22Rv1 (cell line): ENCODE data around the gene RPL18A.

Experiments used
- H3K27ac ChIP-seq: fragments of 450-650 bp; 2 replicates; pipeline ENCODE4 v1.5.1; 2017
- CTCF ChIP-seq: fragments of 450-650 bp; IDR thresholded peaks from 2 replicates; pipeline ENCODE4 v1.5.1; 2017; ENCODE audit warnings: mild to moderate bottlenecking
- ZFX ChIP-seq: fragments of 450-650 bp; IDR thresholded peaks from 2 replicates; pipeline ENCODE4 v1.6.1; 2017; ENCODE audit warnings: antibody characterized with exemption, borderline replicate concordance

The RPL18A gene

GRCh38 chr19:17893766-17894165, 34.1 kb downstream of the RPL18A start:
- H3K27ac ChIP-seq = no peak overlapping the region
- TF ChIP-seq CTCF (no peak), ZFX (no peak)

DNA sequence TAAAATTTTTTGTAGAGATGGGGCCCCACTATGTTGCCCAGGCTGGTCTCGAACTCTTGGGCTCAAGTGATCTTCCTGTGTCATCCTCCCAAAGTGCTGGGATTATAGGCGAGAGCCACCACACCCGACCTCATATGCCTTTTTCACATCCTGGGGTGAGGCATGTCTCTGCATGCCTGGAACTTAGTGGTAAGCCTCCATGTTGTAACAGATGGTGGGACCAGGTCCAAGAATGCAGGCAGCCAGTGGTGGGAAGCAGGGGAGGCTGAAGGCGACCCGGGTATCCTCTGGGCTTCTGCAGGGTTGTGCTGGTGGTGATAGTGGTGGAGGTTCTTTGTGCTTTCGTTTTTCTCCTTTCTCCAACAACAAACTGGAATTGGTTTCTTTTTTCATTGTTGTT, 43.0 kb downstream of the RPL18A start:
- TF ChIP-seq ZFX (no peak), CTCF (no peak)
- H3K27ac ChIP-seq = no peak overlapping the region

GRCh38 chr19:17908244-17908643, 48.5 kb downstream of the RPL18A start:
- no peak overlapping the region for H3K27ac ChIP-seq
- no peak for TF ChIP-seq ZFX
- no peak for TF ChIP-seq CTCF

DNA sequence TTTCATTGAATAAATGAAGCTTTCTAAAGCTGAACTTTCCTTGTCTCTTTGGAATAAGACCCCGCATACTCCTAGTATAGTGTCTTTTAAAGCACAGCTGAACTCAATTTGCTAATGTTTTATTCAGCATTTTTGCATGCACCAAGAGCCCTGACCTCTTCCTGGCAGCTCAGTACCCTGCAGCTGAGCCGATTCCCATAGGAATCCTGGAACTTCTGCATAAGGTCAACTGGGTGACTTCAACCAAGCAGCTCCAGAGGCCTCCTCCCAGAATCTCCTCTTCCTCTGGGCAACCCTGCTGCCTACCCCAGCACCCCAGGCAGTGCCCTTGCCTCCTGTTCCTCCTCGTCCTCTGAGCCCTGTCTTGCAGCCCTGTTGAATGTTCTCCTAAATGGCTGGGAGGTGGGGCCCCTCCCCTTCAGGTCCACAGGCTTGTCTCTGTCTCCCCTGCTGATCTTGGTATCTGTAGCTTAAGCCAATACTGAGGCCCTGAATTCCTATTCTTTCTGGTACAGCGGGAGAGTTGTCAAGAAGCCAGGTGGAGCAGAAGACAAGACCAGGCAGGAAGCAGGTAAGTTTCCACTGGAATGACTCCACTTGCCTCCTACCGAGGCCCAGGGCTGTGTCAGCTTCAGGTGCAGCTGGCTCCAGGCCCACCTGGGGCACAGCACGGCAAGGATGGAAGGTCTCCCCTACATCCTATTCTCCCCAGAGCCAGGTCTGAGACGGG, 49.5 kb downstream of the RPL18A start:
- TF ChIP-seq ZFX (no peak), CTCF (no peak)
- no peak overlapping the region for H3K27ac ChIP-seq

DNA sequence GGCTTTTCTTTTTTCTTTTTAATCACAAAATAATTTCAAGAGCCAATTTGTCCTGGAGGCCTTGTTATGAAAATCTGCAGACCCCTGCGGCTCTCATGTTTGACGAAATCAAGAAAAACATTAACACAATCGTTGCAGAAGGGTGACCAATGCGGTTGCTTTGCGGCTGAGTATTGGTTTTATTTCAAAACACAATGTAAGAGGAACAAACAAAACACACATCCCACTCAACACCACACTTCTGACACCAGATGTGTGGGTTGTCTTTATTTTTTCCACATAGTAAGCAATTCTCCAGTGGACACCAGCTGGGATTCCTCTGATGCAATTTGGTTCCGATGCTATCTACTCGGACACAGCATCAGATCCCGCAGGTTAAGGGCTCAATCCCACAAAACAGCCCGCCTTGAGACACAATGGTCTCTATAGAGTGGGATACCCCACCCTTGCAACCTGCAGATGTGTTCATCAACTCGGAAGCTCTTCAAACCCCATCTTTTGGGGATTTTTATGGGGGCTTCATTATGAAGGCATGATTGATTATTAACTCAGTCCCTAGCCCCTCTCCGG, 51.2 kb downstream of the RPL18A start:
- no peak for TF ChIP-seq ZFX
- TF ChIP-seq CTCF = no peak
- no peak overlapping the region for H3K27ac ChIP-seq
